Measurements from ENCODE around the gene RPS3A. TPM values are rescaled to one million over a fixed set of nuclear protein-coding genes. Genes with fewer than 3 reads are reported as not detected.

The RPS3A gene
- total RNA-seq, 1 experiment from 2014 or later = 1,751 TPM

- Histone ChIP-seq H3K9me3 (ENCODE audit: low read depth, low read length, poor library complexity, severe bottlenecking) (no peaks in the 10 kb centered on the region), H3K36me3 (ENCODE audit: insufficient read depth, low read length, poor library complexity, severe bottlenecking) (no peaks in the 10 kb centered on the region), H3K27ac (ENCODE audit: low read depth, low read length, poor library complexity, severe bottlenecking) (no peak overlapping the region), H3K4me1 (ENCODE audit: insufficient read depth, low read length, poor library complexity, severe bottlenecking) (no peaks in the 10 kb centered on the region), H3K4me3 (ENCODE audit: low read depth, low read length, poor library complexity, severe bottlenecking) (no peak overlapping the region), H3K27me3 (replicated peaks; ENCODE audit: insufficient read depth, low read depth, low read length, poor library complexity) (no peaks in the 10 kb centered on the region)
- intact Hi-C loops (cut with micrococcal nuclease; ENCODE audit: unreplicated experiment) = no loop called here
- BruUV-seq (replicated peaks) = no TSS peak
- TF ChIP-seq, protein P1, sequence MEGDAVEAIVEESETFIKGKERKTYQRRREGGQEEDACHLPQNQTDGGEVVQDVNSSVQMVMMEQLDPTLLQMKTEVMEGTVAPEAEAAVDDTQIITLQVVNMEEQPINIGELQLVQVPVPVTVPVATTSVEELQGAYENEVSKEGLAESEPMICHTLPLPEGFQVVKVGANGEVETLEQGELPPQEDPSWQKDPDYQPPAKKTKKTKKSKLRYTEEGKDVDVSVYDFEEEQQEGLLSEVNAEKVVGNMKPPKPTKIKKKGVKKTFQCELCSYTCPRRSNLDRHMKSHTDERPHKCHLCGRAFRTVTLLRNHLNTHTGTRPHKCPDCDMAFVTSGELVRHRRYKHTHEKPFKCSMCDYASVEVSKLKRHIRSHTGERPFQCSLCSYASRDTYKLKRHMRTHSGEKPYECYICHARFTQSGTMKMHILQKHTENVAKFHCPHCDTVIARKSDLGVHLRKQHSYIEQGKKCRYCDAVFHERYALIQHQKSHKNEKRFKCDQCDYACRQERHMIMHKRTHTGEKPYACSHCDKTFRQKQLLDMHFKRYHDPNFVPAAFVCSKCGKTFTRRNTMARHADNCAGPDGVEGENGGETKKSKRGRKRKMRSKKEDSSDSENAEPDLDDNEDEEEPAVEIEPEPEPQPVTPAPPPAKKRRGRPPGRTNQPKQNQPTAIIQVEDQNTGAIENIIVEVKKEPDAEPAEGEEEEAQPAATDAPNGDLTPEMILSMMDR (conservative IDR thresholded peaks at IDR 0.05; ENCODE audit: low read depth, low read length) = no peak
- no peak for TF ChIP-seq EZH2 (IDR thresholded peaks at IDR 0.05; ENCODE audit: borderline replicate concordance, low read depth, low read length, poor library complexity, severe bottlenecking)
- CTCF ChIA-PET = no interaction called here
- no peak for DNase-seq (ENCODE audit: low spot score)
- POLR2A ChIA-PET (ENCODE audit: low non-redundant PET) = no interaction called here
Measured at GRCh38 chr4:151152028-151152427, 52.6 kb downstream of the RPS3A start.

GRCh38 chr4:151153585-151153984 lies 54.2 kb downstream of the RPS3A start:
- POLR2A ChIA-PET (ENCODE audit: low non-redundant PET) = no interaction called here
- Histone ChIP-seq H3K27me3 (replicated peaks; ENCODE audit: insufficient read depth, low read depth, low read length, poor library complexity) (no peaks in the 10 kb centered on the region), H3K9me3 (ENCODE audit: low read depth, low read length, poor library complexity, severe bottlenecking) (no peaks in the 10 kb centered on the region), H3K36me3 (ENCODE audit: insufficient read depth, low read length, poor library complexity, severe bottlenecking) (no peaks in the 10 kb centered on the region), H3K4me1 (ENCODE audit: insufficient read depth, low read length, poor library complexity, severe bottlenecking) (no peaks in the 10 kb centered on the region), H3K4me3 (ENCODE audit: low read depth, low read length, poor library complexity, severe bottlenecking) (no peak overlapping the region), H3K27ac (ENCODE audit: low read depth, low read length, poor library complexity, severe bottlenecking) (no peak overlapping the region)
- CTCF ChIA-PET = no interaction called here
- BruUV-seq (replicated peaks) = no TSS peak
- intact Hi-C loops (cut with micrococcal nuclease; ENCODE audit: unreplicated experiment) = no loop called here
- DNase-seq (ENCODE audit: low spot score) = no peak
- TF ChIP-seq EZH2 (IDR thresholded peaks at IDR 0.05; ENCODE audit: borderline replicate concordance, low read depth, low read length, poor library complexity, severe bottlenecking) = no peak
- TF ChIP-seq, protein P1 (conservative IDR thresholded peaks at IDR 0.05; ENCODE audit: low read depth, low read length) = no peak

Other genes starting within 250 kb of the RPS3A start
- gene LRBA, start 84.3 kb upstream of the RPS3A start, total RNA-seq (2021) = 35.7 and 39.4 TPM in 2 replicates
- not detected in 2 replicates for gene PRSS48, start 177.5 kb downstream of the RPS3A start, total RNA-seq (2021)
- 0.86 and 2.1 TPM in 2 replicates for gene SH3D19, start 226.0 kb downstream of the RPS3A start, total RNA-seq (2021)